Smooth muscle cell of the coronary artery (primary cell): ENCODE measurements around the gene OIT3. TPM values are rescaled to one million over a fixed set of nuclear protein-coding genes. Genes with fewer than 3 reads are reported as not detected.

Experiments used
- total RNA-seq: library from RNA; depleted of rRNA; stranded (reverse); fragments of >200 nt; gene quantifications from 2 replicates; pipeline ENCODE4 v1.2.3, GENCODE V29; 2014; ENCODE audit warnings: low replicate concordance

The OIT3 gene
- 0.08 TPM in 1 of 2 replicates, not detected in the other for total RNA-seq

GRCh38 chr10:72893136-72893798 lies at the start of gene OIT3:
Gene OIT3, plus strand, starts transcription at chr10:72893739. Its CDS starts 60 bp downstream, at chr10:72893799.

DNA sequence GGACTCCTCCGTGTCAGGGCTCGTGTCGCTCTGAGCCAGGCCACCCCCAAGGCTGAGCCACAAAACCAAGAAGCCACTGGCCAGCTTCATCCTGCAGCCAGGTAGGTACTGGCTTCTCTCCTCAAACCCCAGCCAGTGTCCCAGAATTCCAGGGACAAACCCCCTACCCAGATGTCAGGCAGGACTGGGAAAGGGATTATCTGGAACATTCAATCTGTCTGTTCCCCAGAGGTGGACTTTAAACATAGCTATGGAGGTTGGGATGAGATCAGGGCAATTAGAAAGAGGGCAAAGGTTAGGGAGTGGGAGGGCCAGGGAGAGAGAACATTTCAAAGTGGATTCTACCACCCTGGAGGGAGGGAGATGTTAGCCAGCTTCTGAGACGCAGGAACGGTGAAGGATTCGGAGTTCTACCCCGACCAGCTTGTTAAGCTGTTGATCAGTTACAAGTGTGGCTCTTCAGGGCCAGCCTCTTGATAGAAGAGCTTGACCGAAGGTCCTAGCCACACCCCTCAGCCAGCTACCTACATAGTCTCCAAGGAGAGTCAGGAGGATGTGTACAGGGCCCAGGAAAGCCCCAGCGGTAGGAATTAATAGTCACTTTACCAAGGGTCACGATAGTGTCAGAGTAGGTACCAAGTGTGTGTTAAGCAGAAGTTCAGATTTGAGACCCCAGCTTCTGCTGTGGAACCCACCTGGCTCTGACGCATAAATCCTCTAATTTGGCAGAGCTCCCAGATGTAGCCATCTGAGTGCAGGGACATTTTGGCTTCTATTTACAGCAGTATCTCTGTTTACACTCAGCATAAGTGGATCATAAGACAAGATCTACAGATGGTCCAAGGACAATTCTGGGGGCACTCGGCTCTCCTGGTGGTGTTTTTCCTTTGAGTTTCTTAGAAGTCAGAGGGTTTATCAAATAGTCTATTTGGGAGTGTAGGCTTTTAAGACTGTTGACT lies 61.3 kb downstream of the OIT3 start, which contains the start of gene PLA2G12B:
PLA2G12B (minus strand) TSS at position 211 of the 959 bp plus-strand sequence; CDS start at position 90, 121 bp downstream.

Other genes starting within 250 kb of the OIT3 start
- 28.1 and 43.2 TPM in 2 replicates for gene MCU, start 201.6 kb upstream of the OIT3 start, total RNA-seq
- not detected in 2 replicates for gene PLA2G12B, start 61.1 kb downstream of the OIT3 start, total RNA-seq
- 206 and 253 TPM in 2 replicates for gene P4HA1, start 203.1 kb downstream of the OIT3 start, total RNA-seq
- 0.59 and 0.75 TPM in 2 replicates for gene NUDT13, start 216.7 kb downstream of the OIT3 start, total RNA-seq